Activated CD8-positive, alpha-beta memory T cell treated with anti-CD3 and anti-CD28 coated beads for 4 hours (primary cell): ENCODE measurements around the gene CHST15.

Experiments used
- DNase-seq, 2 donors: peaks; one replicate each; pipeline ENCODE4 v3.0.0-alpha.2; 2020; ENCODE audit warnings: low read depth in 2 of 2

The CHST15 gene

DNA sequence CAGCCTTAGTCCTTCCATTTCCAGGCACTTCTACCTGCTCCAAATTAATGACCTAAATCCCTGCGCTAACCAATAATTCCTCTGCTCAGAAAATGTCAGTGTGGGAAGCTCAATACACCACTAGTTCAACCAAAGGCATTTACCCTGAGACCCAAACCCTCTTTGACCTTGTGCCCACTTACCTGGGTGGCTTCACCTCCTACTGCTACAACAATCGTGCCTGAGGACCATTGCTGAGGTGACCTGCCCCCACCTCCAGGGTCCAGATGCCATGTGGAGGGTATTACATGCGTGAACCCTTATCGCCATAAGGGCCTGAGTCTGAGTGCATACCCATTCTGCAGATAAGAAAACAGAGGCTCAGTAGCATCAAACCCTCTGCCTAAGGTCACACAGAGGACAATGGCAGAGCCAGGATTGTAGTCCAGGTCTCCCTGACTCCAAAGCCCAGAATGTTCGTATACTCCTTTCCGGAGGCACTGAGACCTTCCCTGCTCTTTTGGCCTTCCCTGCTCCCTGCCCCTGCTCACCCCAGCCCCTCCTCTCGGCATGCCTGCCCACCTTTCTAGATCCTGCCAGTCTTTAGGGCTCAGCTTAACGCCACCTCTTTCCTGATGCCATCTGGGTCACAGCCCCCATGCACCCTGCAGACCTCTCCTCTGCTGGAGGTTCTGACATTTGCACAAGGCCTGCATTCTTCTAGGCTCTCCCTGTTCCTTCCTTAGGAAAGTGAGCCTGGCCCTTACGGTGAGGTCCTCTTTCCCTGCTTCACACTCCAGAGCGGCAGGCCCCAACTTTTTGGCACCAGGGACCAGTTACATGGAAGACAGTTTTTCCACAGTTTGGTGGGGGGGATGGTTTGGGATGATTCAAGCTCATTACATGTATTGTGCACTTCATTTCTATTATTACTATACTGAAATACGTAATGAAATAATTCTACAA lies 94.9 kb downstream of the CHST15 start:
- no peak for DNase-seq

DNA sequence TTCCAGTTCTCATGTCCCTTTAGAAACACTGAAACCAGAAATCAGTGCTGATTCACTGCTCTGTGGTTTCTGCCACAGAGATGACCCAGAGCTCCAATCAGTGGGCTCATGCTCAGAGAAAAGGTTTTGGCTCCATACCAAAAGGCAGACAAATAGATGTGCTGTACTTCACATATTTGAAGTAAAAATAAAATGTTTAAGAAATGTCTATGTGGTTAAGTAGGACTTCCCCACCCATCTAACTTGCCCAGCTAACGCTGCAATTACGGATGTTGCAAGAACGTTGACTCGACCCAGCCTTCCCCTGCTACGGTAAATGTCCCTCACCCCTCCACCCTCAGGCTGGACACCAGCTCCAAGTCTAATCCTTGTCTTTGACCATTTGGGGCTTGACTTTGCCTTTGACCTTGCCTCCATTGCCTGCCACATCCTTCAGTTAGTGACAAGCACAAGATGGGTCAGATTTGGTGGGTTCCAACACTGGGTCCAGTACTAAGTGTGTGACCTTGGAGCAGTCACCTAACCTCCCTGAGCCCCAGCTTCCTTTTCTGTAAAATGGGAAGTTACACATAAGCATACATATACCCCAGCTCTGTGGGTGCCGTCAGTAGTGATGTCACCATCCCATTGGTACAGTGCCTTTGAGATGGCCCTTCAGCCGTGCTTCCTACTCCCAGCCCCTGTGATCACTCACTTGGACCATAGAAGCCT lies 95.8 kb downstream of the CHST15 start:
- DNase-seq: no peak

DNA sequence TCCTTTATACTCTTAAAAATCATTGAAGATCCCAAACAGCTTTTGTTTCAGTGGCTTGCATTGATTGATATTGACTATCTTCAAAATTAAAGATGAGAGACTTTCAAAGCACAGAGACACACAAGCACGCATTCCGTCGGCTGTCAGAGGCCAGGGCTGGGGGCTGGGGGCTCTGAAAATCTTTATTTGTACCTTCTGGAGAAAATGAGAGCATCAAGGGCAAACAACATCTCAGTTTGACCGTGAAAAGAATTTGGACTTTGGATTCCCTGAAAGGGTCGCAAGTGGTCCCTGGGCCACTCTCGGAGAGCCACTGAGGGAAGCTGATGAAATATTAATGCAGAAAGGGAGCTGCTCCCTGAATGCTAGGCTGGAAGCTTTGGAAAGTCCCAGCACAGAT lies 96.4 kb downstream of the CHST15 start:
- no peak for DNase-seq

DNA sequence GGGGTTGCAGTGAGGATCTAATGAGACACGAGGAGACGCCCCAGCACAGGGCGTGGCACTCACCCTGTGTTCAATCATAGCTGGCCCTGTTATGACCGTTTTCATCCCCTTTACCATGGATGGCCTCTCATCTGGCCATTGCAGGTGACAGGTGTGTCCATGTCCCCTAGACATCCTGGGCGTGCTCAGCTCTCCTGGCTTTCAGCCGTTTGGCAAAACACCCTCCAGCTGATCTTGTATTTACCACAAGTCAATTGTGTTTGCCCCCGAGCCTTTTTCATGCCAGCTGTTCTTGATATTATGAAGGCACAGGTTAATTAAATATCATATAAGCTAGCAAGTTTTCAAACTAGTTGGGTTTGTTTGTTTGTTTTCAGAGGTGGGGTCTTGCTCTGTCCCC lies 97.1 kb downstream of the CHST15 start:
- no peak for DNase-seq

DNA sequence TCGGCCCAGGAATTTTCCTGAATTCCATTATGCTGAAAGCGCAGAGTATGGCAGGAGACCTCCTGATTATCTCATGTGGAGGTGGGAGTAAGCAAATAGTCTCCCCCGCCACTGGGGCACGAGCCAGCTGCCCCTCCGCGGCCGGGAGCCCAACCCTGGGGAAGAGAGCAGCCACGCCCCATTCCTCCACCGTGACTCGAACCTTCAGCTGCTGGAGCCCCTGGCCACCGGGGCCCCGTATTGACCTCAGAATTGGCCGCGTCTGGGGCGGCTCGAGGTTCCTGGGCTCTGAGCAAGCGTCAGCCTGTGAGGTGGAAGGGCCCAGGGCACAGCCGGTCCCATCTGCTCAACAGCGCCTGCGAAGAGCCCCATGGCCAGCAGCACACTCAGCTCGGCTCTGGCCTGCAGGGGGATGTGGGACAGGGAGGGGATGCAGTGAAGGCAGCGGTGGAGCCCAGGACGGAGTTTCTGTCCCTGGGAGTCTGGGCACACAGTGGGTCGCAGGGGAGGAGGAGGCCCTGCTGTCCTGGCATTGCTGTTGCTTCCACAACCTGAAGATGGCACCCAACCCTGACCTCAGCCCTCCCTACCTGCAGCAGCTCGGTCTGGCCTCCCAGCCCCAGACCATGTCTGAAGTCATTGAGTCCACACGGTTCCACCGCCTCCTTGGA lies 97.8 kb downstream of the CHST15 start:
- no peak for DNase-seq

DNA sequence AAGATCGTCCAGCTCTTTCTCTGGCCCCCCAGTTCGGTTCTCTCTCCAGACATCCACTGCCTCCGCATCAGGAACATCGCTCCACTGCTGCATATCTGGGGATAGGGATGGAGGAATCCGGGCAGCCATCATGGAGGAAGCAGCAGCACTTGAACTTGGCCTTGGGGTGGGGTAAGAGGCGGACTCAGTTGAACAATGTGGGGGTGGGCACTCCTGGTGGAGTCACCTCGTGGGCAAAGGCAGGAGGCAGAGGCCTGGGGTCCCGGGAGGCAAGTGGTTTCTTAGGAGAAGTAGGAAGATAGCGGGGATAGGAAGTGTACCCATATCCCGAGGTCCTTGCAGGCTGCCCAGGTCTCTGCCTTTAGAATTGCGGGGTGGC lies 98.3 kb downstream of the CHST15 start:
- DNase-seq: no peak

DNA sequence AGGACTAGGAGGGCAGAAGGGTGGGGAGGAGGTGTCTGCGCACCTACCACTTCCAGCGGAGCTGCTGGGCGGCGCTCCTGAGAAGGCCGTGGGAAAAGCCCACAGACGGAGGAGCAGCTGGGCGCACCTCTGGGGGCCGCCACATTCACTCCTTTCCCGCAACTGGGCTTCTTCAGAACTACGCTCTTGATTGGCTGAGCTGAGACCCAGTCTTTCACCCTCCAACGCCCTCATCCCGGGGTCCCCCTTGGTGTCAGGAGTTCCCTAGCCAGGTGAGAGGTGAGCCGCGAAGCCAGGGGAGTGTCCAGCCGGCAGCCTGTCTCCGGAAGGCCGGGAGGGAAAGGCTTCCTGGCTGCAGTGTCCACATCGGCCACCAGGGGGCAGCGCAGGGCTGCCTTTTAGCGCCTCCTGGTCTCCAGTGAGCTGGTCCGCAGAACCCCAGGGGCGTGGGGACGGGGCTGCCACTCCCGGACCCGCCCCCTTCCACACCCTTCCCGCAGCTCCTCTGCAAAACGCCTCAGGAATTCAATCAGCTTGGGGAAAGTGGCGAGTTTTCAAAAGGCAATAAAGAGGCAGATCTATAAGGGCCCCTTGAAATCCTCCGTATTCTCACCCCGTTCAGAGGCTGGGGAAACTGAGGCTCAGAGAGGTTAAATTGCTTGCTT lies 98.8 kb downstream of the CHST15 start:
- DNase-seq: peak; percentile 57 to 58

DNA sequence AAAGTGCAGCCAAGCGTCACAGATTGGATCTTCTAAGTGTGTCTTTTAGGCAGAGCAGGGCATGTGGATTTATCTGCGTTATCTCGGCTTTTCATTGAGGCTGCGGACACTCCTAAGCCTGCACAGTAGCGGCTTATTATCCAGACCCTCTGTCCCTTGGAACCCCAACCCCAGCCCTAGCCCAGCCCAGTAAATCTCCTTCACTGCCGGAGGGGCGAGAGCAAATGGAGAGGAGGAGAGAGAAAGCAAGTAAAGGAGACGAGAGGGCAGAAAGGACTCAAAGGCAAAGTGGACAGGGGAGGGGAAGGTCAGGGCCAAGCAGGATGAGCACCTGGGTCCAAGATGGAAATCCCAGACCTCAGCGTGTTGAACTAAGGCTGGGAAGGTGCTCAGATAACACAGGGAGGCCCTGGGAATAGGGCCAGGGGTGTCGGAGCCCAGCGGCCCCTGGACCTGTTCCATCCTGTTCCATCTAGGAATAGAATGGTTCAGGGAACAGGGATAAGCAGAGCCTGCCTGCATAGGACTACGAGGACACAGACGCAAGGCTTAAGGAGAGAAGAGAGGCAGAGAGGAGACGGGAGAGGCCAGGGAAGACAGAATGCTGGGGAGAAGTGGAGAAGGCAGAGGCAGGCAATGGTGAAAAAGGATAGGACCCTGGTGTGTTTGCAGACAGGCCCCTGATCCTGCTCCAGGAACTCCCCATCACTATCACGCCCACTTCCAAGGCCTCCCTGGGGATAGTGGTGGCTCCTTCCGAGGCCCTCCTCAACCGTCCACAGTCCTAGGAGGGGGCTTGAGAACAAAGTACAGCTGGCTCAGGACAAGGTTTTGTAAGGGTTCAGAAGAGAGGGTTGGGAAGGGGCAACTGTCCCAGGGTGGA lies 99.6 kb downstream of the CHST15 start:
- DNase-seq: no peak

DNA sequence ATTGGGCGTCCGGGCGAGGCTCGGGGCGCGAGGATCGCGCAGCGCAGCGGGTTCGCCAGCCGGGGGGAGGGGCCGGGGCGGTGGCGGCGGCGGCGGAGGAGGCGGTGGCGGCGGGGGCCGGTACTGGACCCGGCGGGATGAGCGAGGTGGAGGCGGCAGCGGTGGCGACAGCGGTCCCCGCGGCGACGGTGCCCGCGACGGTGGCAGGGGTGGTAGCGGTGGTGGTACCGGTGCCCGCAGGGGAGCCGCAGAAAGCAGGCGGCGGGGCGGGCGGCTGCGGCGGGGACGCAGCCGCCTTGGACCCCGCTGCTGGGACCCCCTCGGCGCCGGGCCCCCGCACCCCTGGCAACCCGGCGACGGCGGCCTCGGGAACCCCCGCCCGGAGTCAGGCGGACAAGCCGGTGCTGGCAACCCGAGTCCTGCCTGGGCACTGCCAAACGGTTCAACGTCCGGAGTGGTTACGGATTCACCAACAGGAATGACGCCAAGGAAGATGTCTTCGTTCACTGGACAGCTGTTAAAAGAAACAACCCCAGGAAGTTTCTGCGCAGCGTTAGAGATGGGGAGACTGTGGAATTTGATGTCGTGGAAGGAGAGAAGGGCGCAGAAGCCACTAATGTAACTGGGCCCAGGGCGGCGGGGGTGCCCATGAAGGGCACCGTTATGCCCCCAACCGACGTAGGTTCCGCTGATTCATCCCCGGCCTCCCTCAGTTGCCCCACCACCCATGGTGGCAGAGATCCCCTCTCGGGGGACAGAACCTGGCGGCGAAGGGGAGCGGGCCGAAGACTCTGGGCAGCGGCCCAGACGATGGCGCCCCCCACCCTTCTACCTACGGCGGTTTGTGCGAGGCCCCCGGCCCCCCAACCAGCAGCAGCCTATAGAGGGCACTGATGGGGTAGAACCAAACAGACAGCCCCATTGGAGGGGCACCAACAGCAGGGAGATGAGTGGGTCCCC lies 101.5 kb downstream of the CHST15 start:
- DNase-seq: no peak

DNA sequence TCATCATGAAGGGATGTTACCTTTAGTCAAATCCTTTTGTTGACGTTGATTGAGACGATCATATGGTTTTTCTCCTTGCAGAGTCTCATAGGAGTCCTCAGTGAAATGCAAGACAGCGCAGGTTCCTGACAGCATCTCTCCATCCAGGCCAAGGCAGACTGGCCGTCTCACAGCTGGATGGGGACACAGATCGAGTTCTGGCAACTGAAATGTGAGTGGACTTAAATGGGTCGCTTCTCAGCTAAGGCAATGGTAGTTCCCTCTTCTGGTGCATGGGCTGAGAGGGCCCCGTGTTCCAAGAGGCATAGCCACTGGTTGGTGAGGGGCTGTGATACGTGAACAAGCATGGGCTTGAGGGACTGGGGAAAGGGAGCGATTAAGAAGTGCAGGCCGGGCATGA lies 102.5 kb downstream of the CHST15 start:
- no peak for DNase-seq

DNA sequence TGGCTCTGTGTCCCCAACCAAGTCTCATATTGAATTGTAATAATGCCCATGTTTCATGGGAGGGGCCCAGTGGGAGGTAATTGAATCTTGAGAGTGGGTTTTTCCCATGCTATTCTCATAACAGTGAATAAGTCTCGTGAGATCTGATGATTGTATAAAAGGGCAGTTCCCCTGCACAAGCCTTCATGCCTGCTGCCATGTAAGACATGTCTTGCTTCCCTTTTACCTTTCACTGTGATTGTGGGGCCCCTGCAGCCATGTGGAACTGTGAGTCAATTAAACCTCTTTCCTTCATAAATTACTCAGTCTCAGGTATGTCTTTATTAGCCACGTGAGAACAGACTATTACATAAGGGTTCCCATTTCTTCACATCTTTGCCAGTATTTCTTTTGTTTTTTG lies 104.7 kb downstream of the CHST15 start:
- DNase-seq: no peak

DNA sequence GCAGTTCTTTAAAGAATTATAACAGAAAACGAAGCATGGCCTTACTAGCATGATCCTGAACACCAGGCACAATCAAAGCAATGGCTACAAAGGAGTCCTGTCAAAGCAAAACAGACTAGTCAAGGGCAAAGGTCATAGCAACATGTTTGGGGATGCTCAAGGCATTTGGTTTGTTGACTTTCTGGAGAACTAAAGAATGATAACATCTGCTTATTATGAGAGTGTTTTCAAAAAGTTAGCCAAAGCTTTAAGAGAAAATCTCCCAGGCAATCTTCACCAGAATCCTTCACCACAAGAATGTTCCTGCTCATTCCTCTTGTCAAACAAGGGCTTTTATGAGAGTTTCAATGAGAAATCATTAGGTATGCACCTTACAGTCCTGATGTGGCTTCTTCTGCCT lies 106.7 kb downstream of the CHST15 start:
- no peak for DNase-seq

DNA sequence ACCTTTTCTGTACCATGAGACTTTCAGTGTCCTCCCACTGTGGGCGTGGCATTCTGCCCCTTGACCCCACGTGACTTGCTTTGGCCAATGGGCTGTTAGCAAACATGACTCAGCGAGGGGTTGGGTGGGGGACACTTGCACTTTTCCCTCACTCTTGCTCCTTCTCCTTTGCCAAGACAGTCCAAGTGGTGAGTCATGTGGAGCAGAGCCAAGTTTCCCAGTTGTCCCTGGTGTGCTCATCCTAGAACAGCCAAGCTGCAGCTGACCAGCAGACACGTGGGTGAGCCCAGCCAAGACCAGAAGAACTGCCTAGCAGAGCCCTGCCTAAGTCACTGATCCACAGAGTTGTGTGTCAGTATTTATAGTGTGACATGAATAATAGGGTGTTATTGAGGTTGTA lies 119.0 kb downstream of the CHST15 start:
- DNase-seq: no peak

DNA sequence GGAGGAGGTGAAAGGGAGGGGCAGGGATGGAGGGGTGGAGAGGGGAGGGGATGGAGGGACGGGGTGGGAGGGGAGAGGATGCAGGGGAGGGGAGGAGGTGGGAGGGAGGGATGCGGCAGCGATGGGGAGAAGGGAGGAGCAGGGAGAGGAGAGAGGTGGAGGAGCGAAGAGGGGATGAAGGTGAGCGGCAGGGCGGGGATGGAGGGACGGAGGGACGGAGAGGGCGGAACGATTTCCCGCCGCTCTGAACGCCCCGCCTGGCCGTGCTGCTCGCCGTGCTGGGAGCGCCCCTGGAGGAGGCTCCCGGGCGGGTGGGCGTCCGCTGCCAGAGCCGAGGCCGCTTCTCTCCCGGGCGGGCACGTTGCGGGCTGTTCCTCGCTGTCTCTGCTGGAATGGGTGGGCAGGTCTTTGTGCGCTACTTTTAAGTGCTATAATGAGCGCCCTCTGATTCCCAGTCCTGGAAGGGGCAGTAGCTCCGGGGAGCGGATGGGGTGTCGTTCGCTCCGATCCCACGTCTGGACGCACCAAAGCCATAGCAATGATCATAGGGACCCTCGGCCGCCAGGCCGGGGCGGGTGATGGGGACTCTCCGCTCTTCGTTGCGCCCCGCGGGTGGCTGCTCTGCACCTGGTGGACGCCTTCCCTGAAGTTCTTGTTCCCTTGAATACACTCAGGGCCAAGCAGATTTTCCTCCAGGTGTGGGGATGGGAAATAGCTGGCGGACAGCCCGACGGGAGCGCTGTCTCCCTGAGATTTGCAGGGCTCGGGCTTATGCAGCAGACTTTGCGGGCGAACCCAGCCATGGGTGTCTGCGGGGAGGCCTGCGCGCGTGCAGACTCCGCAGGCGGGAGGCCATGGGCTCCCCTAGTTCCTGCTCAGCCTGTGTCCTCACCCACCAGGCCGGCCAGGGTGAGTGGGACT lies 120.7 kb downstream of the CHST15 start:
- DNase-seq: no peak

DNA sequence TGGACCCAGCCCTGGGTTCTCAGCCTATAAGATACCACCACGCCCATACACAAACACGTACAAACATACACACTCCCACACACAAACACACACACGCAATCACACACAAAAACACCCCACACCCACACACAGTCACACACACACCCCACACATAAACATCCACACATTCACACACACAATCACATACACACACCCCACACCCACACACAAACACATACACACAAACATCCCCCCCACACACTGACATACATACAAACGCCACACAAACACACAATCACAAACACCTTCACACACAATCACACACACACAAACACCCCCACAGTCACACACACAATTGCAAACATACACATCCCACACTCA lies 122.5 kb downstream of the CHST15 start:
- no peak for DNase-seq

DNA sequence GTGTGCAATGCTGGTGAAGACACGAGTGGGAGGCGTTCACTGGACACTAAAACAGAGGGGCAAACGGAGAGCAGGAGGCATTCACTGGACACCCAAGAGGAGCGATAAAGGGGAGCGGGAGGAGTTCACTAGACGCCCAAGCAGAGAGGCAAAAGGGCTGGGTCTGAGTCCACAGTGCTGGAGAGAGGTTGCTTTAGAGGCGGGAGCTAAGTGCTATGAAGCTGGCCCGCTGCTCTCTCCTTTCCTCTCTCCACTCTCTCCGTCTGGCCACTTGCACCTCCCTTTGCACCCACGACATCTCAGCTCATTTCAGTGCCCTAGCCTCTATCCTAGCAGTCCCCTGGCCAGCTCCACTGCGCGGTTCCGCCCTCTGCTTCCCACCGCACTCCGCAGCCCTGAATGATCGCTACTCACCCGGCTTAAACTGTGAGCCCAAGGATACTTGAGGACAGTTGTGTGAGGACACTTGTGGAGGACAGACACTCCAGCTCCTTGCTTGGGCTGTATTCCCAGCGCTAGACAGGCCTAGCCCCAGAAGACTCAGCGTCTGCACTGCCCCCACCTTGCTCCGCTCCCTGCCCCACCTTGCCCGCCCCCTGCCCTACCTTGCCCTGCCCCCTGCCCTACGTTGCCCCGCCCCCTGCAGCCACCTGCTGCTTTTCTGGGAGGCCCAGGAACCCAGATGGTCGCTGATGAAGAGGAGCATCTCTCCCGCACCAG lies 123.0 kb downstream of the CHST15 start:
- DNase-seq: no peak

DNA sequence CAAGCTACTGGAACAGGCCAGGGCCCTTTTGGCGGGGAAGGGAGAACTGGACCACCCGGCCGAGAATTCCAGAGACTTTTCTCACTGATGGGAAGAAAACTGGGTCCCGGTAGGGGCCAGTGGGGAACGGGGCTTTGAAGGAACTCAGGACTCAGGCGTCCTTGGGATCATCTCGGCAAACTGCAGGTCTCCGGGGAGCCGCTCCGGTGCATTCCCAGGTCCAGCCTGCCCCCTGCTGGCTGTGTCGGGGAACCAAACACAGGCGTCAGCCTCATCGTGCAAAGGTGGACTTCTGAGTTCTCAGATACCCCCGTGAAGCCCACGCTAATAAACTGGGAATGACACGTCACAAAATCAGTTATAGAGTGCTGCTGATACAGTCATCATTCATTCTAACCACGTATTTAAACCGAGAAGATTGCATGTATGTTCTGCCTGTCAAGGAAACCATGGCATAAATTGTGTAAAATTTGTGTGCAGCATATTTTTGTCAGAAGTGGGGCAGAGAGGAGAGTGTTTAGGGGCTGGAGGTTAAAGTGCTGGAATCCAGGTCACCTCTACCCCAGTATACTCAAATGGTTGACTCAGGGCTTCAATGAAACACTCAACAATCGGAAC lies 125.7 kb downstream of the CHST15 start:
- DNase-seq: no peak

DNA sequence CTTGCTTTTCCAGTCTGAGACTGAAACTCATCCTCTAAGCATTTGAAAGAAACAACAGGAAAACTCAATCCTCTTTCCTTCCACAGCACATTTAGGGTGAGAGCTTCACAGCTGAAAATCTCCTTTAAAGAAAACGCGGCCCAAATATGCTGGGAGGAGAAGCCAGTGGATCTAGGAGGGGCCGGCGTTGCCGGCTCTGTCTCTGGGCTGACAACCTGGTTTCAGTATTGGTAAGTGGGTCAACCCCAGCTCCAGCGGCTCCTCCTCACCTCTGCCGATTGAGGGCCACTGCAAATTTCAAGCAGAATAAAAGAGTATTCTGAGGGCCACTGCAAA lies 126.5 kb downstream of the CHST15 start:
- DNase-seq: no peak
